Stimulated activated CD8-positive, alpha-beta memory T cell treated with anti-CD3 and anti-CD28 coated beads, Interleukin-4, amount 100 ng/mL, for 4 hours (primary cell): ENCODE results near the gene FSD1L.
"Not testable (repeated sequence)": the region's sequence is repeated elsewhere in the genome, so short reads cannot be mapped to it uniquely, and the experiment has no call there.

Experiments used
- DNase-seq, 2 donors: peaks; one replicate each; pipeline ENCODE4 v3.0.0-alpha.2; 2020; ENCODE audit warnings: low read depth in 2 of 2, low spot score in 1 of 2

Gene FSD1L

DNA sequence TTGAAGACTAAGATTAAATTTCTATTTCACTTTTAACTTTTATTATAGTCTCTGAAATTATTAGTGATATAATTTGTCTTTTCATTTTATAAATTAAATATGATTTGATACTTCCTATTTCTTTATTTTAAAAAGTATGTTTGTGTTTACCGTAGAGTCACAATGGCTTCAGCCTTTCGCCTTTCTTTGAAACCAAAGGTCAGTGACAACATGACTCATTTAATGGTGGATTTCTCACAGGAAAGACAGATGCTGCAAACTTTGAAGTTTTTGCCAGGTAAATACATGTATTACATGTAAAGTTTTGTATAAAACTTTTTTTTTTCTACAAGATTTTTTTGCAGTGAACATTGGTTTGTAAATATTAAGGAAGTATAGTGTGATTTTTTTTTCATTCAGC, 36.4 kb downstream of the FSD1L start:
- no peak for DNase-seq

DNA sequence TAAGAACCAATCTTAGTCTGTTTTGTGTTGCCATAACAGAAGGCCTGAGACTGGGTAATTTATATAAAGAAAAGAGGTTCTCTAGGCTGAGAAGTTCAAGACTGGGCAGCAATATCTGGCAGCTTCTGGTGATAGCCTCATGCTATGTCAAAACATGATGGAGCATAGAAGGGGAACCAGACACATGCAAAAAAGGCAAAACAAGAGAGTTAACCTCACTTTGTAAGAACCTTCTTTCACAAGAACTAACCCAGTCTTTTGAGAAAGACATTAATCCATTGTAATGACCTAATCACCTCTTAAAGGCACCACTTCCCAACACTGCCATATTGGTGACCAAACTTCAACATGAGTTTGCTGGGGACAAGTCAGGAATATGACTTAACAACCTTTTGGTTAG, 37.3 kb downstream of the FSD1L start:
- no peak for DNase-seq

DNA sequence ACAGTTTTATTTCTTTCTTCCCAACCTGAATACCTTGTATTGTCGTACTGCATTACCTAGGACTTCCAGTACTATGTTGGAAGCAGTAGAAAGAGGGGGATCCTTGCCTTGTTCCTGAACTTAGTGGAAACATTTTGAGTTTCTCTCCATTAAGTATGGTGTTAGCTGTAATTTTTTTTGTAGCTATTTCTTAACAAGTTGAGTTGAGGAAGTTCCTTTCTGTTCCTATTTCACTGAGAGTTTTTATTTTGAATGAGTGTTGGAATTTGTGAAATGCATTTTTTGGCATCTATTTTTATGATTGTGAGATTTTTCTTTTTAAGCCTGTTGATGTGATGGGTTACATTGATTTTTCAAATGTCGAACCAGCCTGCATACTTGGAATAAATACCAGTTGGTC, 49.0 kb downstream of the FSD1L start:
- no peak for DNase-seq

DNA sequence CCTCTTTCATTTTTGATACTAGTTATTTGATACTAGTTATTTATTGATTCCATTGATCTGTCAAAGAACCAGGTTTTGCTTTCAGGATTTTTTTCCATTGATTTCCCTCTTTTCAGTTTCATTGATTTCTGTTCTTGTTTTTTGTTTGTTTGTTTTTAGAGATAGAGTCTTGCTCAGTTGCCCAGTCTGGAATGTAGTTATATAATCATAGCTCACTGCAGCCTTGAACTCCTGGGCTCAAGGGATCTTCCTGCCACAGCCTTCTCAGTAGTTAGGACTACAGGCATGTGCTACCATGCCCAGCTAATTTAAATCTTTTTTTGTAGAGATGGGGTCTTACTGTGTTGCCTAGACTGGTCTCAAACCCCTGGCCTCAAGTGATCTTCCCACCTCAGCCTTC, 49.9 kb downstream of the FSD1L start:
- no peak for DNase-seq

DNA sequence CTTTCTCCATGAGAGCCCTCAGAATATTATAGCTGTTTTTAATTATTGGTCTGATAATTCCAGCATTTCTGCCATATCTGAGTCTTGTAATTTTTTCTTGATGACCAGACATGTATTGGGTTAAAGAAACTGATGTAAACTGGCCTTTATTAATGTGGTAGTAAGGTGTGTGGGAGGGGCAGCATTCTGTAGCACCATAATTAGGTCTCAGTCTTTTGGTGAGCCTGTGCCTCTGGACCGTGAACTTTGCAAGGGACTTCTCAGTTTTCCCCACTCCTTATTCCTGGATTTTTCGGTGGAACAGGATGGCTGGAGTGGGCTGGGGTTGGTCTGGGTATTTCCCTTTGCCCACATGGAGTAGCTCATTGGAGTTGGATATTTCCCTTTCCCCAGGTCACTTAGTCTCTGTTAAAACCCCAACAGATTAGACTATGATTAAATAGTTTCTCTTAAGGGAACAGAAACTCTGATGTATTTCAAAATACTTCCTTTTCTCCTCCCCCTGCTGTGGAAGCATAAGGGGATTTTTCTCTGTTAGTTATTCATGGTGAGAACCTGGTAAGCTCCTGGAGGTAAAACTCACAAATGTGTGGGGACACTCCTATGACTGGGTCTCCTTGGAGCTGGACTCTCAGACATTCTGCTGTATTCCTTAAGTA, 52.4 kb downstream of the FSD1L start:
- no peak for DNase-seq

DNA sequence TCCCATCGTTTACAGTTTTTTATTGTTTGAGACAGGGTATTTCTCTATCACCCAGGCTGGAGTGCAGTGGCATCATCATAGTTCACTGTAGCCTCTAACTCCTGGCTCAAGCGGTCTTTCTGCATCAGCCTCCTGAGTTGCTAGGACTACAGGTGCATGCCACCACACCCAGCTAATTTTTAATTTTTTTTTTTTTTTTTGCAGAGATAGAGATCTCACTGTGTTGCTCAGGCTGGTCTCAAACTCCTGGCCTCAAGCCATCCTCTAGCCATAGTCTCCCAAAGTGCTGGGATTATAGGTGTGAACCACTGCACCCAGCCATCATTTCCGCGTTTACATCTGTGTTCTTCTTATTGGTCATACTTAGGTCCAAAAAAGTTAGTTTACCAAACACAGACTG, 53.6 kb downstream of the FSD1L start:
- DNase-seq = no peak

DNA sequence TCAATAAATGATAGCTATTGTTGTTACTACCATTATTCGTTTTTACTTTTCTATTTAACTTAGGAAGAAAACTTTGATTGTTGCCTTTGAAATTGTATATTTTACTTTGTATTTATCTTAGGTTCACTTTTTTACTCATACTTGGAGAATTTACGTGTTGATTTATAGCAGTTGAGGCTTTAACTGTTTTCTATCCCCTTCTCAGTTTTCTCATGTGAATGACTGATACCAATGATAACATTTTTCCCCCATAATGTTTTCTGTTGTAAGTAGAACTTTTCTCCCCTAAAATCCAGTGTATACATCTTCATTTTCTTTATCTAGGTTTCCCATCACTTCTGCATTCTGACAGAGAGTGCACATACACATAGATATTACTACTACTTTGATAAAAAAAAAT, 54.4 kb downstream of the FSD1L start:
- no peak for DNase-seq

DNA sequence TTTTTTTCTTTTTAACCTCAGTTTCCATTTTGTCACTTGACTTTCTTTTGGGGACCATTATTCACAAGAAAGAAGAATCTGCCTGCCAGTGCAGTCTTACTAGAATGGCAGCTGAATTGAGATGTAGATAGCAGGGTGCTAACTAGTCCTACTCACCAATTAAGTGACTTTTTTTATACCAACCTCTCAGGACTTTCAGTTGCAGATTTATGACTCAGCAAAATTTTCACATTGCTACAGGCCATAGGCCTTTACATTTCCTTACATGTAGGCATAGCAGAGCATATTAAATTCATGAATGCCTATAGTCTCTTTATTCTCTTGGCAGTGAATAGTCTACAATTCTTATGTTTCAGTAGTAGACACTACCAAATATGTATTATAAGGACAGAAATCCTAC, 56.0 kb downstream of the FSD1L start:
- DNase-seq = no peak

DNA sequence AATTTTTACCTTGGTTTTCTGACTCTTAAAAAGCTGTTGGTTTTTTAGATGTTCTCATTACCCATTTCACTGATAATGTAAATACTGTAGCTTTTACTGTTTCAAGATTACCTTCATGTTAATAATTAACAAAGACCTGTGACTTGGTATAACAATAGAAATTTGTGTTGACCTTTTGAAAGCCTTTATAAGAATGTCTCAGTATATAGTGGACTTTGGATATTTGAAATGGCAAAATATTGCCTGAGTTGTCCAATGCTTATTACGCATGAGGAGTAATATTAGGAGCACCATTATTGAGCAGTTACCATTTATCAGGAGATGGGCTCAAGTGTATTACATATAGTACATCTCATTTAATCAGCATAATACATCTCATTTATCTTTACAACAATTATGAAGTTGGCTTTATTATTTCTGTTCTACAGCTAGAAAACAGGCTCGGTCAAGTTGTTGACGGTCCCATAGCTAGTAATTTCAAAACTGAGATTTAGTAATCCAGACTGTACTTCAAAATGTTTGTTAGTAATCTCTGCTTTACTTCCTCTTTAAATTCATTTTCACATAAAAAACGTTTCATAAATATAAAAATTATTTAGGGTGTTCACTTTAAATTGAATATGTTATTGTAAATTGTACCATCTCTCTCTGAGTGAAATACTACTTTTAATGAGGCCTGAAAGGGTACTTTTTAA, 59.4 kb downstream of the FSD1L start:
- DNase-seq = no peak

DNA sequence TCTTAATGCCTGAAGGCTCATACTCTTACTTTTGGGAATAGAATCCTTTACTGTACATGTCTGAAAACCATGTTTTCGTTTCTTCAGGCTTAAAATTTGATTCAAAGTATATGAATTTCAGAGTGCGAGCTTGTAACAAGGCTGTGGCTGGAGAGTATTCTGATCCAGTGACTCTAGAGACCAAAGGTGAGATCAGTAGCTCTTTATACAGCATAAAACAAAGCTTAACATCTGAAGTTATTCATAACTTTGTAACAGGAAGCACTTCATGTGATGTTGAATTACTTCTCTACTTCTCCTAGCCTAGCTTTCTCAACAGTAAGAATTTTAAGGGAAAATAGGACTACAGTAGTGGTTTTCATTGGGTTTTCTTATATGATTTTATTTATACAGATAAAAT, 60.7 kb downstream of the FSD1L start:
- DNase-seq = no peak

DNA sequence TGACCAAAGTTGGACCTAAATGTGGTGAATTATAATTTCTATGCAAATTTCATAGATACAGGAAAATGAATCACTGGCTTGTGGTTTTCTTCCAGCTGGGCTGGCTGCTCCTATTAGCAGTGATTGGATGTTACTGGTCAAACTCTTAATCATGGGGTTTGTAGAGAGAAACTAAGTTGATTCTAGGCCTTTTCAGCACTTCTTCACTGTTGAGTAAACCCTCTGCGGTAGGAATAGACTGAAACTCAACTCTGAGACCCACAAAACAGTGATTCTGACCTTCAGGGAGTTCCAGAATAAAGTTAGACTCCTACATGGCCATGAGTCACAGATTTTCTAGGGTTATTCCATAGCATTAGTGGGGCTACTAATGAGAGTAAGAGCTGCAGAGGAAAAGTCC, 62.2 kb downstream of the FSD1L start:
- DNase-seq = no peak

DNA sequence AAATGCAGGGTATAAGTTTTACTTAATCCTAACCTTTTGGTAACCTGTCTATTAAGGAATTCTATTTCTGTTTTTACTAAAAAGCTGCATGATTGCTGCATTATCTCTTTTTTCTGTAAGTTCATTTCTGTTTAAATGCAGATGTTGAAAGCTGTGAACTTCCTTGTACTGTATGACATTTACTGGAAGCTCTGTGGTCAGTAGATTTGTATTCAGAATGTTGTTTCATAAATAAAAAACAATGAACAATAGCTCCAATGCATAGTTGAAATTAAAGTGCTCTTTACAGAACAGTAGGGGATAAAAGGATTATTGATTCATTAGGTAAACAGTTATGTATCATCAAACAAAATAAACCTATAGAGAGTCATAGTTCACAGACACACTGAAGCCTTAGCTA, 63.6 kb downstream of the FSD1L start:
- DNase-seq = no peak

DNA sequence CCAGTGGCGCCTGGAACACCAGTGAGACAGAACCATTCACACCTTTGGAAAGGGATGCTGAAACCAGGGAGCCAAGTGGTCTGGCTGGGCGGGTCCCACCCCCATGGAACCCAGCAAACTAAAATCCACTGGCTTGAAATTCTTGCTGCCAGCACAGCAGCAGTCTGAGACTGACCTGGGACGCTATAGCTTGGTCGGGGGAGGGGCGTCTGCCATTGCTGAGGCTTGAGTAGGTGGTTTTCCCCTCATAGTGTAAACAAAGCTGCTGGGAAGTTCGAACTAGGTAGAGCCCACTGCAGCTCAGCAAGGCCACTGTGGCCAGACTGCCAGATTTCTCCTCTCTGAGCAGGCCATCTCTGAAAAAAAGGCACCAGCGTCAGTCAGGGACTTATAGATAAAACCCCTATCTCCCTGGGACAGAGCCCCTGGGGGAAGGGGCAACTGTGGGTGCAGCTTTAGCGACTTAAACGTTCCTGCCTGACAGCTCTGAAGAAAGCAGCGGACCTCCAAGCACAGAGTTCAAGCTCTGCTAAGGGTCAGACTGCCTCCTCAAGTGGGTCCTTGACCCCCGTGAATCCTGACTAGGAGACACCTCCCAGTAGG, 68.1 kb downstream of the FSD1L start:
- DNase-seq = no peak

DNA sequence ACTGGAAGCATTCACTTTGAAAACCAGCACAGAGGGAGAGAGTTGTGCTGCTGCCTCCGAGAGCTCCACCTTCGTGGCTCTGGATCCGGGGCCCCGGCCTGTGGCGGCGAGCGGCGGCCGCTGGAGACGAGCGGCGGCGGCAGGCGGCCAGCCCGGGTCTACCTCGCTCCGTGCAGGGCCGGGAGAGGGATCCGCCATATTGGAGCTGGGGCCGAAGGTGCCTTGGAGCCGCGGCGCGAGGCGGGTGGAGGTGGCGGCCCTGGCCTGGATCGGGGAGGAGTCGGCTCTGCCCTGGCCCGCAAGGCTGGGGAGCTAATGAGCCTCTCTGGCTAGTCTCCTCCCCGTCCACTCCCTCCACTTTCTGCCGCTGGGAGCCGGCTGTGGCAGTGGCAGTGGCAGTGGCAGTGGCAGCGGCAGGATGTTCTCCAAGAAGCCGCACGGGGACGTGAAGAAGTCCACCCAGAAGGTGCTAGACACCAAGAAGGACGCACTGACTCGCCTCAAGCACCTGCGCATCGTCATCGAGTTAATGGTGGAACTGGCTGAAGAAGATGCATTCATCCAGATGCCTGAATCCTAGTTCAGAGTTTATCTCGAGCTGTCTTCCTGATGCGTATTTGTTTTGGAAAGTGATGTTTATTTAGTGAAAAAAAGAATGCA, 72.0 kb downstream of the FSD1L start:
- not testable (repeated sequence) for DNase-seq

DNA sequence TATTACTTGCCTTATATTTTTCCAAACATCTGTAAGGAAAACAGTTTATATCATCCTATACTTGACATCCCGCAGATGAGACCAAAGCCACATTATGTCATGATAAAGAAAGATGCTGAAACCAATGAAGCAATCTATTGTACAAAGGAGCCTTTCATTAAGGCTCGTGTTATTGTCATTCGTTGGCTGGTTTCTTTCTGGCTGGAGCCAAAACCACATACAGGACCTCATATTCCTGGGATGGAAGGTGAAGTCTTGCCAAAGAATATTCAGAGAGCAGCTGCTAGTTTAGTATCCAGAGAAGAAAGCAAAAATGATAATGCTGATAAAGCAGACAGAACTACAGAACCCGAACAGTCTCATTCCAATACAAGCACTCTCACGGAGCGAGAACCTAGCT, 73.2 kb downstream of the FSD1L start:
- not testable (repeated sequence) for DNase-seq

DNA sequence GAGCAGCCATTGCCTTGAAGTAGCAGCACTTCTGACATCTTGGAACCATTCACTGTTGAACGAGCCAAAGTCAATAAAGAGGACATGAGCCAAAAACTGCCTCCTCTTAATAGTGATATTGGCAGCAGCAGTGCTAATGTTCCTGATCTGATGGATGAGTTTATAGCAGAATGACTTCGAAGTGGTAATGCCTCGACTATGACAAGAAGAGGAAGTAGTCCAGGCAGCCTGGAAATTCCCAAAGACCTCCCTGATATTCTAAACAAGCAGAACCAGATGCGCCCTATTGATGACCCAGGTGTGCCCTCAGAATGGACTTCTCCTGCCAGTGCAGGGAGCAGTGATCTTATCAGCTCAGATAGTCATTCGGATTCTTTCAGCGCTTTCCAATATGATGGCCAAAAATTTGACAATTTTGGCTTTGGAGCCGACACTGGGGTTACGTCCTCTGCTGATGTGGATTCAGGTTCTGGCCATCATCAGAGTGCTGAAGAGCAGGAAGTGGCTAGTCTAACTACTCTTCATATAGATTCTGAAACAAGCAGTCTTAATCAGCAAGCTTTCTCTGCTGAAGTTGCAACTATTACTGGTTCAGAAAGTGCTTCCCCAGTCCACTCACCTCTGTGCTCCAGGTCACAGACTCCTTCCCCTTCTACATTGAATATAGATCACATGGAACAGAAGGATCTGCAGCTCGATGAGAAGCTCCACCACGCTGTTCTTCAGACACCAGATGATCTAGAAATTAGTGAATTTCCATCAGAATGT, 75.0 kb downstream of the FSD1L start:
- DNase-seq = not testable (repeated sequence)

DNA sequence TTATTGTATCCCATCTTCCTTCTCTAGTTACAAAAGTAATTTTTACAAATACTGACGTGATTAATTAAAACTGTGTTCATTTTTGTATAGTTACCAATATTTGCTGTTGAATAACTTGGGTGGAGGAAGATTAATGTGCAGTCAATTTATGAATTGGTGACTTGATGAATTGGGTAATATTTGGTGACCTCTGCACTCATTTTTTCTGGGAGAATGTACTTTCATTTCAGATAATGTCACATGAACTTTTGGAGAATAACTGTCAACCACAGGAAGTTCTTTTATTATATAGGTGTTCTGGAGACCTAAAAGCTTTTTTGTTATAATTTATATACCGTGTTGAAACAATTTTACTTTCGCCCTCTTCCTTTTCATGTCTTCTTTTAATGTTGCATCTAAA, 83.7 kb downstream of the FSD1L start:
- no peak for DNase-seq

DNA sequence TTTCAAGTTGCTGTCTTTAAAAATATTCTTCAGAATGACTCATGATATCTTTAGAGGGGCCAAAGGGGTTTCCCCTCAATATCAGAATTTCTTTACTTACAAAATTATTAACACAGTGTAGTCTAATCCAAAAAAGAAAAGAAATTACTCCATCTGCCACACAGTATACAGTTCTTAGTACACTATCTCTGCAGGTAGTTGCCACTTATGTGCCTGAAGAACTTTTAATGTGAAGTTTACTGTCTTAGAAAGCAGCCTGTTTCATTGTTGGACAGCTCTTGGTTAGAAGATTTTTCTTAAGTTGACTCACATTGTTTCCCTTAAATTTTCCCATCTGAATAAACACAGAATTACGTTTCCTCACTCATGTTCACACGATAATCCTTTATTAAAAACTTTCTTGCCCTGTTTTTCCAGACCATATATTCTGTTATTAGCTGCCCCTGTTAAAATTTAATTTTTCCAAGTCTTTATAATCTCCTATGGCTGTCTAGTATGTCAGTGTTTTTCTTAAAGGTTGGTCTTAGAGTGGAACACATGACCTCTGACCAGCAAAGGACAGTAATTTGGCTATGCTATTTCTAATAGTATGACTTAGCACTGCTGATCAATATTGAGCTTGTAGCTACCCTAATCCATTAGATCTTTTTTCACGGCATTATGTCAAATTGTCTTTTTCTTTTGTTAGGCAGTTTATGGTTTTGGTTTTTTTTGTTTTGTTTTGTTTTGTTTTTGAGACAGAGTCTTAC, 88.3 kb downstream of the FSD1L start:
- no peak for DNase-seq

DNA sequence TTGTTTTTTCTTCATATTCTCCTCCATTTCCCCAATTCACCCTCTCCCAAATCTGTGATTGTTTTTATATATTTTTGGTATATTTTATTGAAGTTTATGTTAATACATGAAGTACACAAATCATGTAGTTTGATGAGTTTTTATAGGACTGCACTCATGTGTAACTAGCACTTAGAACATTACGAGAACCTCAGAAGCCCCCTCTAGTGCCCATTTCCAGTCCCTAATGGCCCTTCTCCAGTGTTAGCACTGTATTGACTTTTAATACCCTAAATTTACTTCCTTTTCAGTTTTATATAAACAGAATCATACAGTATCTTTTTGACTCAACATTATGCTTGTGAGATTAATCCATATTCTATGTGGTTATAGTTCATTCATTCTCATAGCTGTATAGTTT, 91.6 kb downstream of the FSD1L start:
- no peak for DNase-seq

DNA sequence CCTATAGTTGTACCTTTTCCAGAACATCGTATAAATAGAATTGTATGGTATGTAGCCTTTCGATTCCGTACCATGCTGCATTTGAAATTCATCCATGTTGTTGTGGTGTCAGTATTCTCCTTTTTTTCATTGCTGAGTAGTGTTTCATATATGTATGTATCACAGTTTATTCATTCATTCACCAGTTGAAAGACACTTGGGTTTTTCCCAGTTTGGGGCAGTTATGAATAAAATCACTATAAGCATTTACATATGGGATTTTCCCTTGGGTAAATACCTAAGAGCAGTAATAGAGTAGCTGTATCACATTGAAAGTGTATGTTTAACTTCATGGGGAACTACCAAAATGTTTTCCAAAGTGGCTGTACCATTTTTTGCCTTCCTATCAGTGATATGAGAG, 94.0 kb downstream of the FSD1L start:
- no peak for DNase-seq

DNA sequence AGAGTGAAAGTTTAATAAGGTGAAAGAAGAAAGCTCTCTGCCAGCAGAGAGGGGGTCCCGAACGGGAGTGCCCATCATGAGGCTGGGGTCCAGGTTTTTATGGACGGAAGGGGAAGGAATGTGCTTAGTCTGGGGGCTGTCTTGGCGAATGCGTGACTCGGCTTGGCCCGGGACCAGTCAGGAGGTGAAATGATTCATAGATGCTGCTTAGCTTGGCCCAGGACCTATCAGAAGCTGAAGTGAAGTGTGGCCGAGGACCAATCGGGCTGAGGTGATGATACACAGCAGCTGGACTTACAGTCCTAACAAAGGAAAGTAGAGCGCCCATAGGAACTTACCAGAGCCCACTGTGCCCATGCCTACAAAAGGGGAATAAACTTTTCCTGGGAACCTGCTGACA, 106.2 kb downstream of the FSD1L start:
- DNase-seq = no peak
